Fibroblast of lung (primary cell): ENCODE results near the gene FNIP1. TPM values are rescaled to one million over a fixed set of nuclear protein-coding genes. Genes with fewer than 3 reads are reported as not detected.

ENCODE experiments used
- DNase-seq, 2 donors: peaks; one replicate each; pipeline versions ENCODE4 v3.0.0 to v3.0.0-alpha.2; 2010; ENCODE audit warnings: low read depth in 2 of 2
- H2AFZ ChIP-seq: 2 replicates; pipeline ENCODE4 v1.5.1; 2012; ENCODE audit warnings: low read length, control low read depth, inconsistent platforms
- H3K27ac ChIP-seq: 2 replicates; pipeline ENCODE4 v1.5.1; 2011; ENCODE audit warnings: low read length, control low read depth; ENCODE audit not compliant: insufficient read depth
- H3K27me3 ChIP-seq: 2 replicates; pipeline ENCODE4 v1.5.1; 2011; ENCODE audit warnings: mild to moderate bottlenecking, low read length; ENCODE audit not compliant: control insufficient read depth, insufficient read depth
- H3K36me3 ChIP-seq: 2 replicates; pipeline ENCODE4 v1.5.1; 2011; ENCODE audit warnings: low read length; ENCODE audit not compliant: control insufficient read depth, insufficient read depth
- H3K4me1 ChIP-seq: 2 replicates; pipeline ENCODE4 v1.5.1; 2011; ENCODE audit warnings: low read length; ENCODE audit not compliant: control insufficient read depth, insufficient read depth; ENCODE audit errors: extremely low read depth
- H3K4me2 ChIP-seq: 2 replicates; pipeline ENCODE4 v1.5.1; 2011; ENCODE audit warnings: low read length, control low read depth; ENCODE audit not compliant: insufficient read depth; ENCODE audit errors: extremely low read depth
- H3K4me3 ChIP-seq, 4 experiments: fragments of 200-600 bp in 1 of 4; sonication (generic) in 1 of 4; replicated peaks in 1 of 4; 2 replicates each; pipeline ENCODE4 v1.5.1; 2011 to 2016; ENCODE audit warnings: low read length in 4 of 4, low read depth in 3 of 4, mild to moderate bottlenecking in 3 of 4, control low read depth in 2 of 4, inconsistent platforms in 1 of 4, mixed read lengths in 1 of 4; ENCODE audit not compliant: insufficient read depth in 1 of 4; ENCODE audit errors: control extremely low read depth in 1 of 4
- H3K79me2 ChIP-seq: 2 replicates; pipeline ENCODE4 v1.5.1; 2012; ENCODE audit warnings: mild to moderate bottlenecking, low read length, inconsistent platforms; ENCODE audit not compliant: control insufficient read depth, insufficient read depth
- H3K9ac ChIP-seq: 2 replicates; pipeline ENCODE4 v1.5.1; 2011; ENCODE audit warnings: mild to moderate bottlenecking, low read length, control low read depth; ENCODE audit not compliant: insufficient read depth
- H3K9me3 ChIP-seq: 2 replicates; pipeline ENCODE4 v1.5.1; 2012; ENCODE audit warnings: low read depth, low read length; ENCODE audit not compliant: control insufficient read depth, insufficient read depth
- H4K20me1 ChIP-seq: 2 replicates; pipeline ENCODE4 v1.5.1; 2011; ENCODE audit warnings: low read length; ENCODE audit not compliant: control insufficient read depth, insufficient read depth; ENCODE audit errors: extremely low read depth
- EZH2 ChIP-seq: IDR thresholded peaks from 2 replicates; pipeline ENCODE4 v1.5.1; 2012; ENCODE audit warnings: low read length, control low read depth, mild to moderate bottlenecking; ENCODE audit errors: missing control alignments
- polyA plus RNA-seq, 2 donors: library from polyadenylated mRNA; depleted of rRNA in 1 of 2; stranded (reverse) in 1 of 2; unstranded in 1 of 2; fragments of >200 nt; gene quantifications; 2 replicates each; pipeline ENCODE4 v1.2.1, GENCODE V29; 2011 to 2012; ENCODE audit warnings: missing spikeins in 1 of 2
- total RNA-seq: library from RNA; depleted of rRNA; stranded (reverse); fragments of >200 nt; gene quantifications from 2 replicates; pipeline ENCODE4 v1.2.1, GENCODE V29; 2014
- TF ChIP-seq, protein P1 (sequence below), 2 donors: IDR thresholded peaks in 1 of 2; conservative IDR thresholded peaks in 1 of 2; 1 replicate in 1 of 2; 2 replicates in 1 of 2; pipeline ENCODE4 v1.5.1; 2011 to 2012; ENCODE audit warnings: low read length in 2 of 2, control low read depth in 1 of 2, inconsistent platforms in 1 of 2, low read depth in 1 of 2, mild to moderate bottlenecking in 1 of 2

The FNIP1 gene
- total and polyA plus RNA-seq, 2 donors (not counting 1 experiment from before 2014, with no cell fraction given), result 36.4 to 97.8 TPM

DNA sequence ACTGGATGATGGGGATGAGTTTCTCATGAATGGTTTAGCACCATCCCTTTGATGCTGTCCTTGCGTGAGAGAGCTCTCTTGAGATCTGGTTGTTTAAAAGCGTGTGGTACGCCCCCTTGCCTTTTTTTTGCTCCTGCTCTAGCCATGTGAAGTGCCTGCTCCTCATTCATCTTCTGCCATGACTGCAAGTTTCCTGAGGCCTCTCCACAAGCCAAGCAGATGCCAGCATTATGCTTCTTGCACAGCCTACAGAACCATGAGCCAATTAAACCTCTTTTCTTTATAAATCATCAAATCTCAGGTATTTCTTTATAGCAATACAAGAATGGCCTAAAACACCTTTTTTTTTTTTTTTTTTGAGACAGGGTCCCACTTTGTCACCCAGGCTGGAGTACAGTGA is 32.8 kb downstream of the FNIP1 start:
- no peak overlapping the region for H3K27ac ChIP-seq
- H2AFZ ChIP-seq, result no peak overlapping the region
- no peaks in the 10 kb centered on the region for H3K36me3 ChIP-seq
- TF ChIP-seq, protein P1, sequence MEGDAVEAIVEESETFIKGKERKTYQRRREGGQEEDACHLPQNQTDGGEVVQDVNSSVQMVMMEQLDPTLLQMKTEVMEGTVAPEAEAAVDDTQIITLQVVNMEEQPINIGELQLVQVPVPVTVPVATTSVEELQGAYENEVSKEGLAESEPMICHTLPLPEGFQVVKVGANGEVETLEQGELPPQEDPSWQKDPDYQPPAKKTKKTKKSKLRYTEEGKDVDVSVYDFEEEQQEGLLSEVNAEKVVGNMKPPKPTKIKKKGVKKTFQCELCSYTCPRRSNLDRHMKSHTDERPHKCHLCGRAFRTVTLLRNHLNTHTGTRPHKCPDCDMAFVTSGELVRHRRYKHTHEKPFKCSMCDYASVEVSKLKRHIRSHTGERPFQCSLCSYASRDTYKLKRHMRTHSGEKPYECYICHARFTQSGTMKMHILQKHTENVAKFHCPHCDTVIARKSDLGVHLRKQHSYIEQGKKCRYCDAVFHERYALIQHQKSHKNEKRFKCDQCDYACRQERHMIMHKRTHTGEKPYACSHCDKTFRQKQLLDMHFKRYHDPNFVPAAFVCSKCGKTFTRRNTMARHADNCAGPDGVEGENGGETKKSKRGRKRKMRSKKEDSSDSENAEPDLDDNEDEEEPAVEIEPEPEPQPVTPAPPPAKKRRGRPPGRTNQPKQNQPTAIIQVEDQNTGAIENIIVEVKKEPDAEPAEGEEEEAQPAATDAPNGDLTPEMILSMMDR (conservative IDR thresholded peaks at IDR 0.05 in 1 of 2, IDR thresholded peaks at IDR 0.05 in 1 of 2; ENCODE audit: low read depth in 1 of 2, low read length in 2 of 2), result no peak
- TF ChIP-seq EZH2, result no peak
- H3K79me2 ChIP-seq, result peaks cover 98% of the 10 kb centered on the region
- no peaks in the 10 kb centered on the region for H3K27me3 ChIP-seq
- no peak overlapping the region for H3K4me2 ChIP-seq
- H3K9ac ChIP-seq, result no peak overlapping the region
- H4K20me1 ChIP-seq, result peaks cover 6% of the 10 kb centered on the region
- no peak for DNase-seq
- no peak overlapping the region for H3K4me3 ChIP-seq
- no peaks in the 10 kb centered on the region for H3K9me3 ChIP-seq
- H3K4me1 ChIP-seq, result no peaks in the 10 kb centered on the region

DNA sequence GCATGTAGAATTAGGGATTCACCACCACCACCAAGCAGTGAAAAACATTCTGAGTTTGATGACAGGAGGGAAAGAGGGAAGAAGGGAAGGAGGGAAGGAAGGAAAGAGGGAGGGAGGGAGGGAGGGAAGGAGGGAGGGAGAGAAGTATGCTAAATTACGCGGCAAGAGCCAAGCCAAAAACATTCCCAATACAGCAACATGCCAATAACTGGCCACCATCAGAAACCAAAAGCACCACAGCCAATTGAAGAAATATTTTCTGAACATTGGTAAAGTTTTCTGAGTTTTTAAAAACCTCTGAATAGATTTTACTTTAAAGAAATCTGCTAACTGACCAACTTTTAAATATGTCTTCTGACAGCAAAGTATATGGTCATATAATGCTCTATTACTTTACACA is 36.0 kb downstream of the FNIP1 start:
- Histone ChIP-seq H2AFZ (no peak overlapping the region), H3K79me2 (peaks cover 100% of the 10 kb centered on the region), H3K4me2 (no peak overlapping the region), H3K27ac (no peak overlapping the region), H3K9ac (no peak overlapping the region), H3K27me3 (no peaks in the 10 kb centered on the region), H3K4me3 (no peak overlapping the region), H3K9me3 (no peaks in the 10 kb centered on the region), H3K36me3 (no peaks in the 10 kb centered on the region), H3K4me1 (peaks cover 5% of the 10 kb centered on the region), H4K20me1 (peaks cover 6% of the 10 kb centered on the region)
- TF ChIP-seq EZH2, result no peak
- TF ChIP-seq, protein P1 (conservative IDR thresholded peaks at IDR 0.05 in 1 of 2, IDR thresholded peaks at IDR 0.05 in 1 of 2; ENCODE audit: low read depth in 1 of 2, low read length in 2 of 2), result no peak
- no peak for DNase-seq

DNA sequence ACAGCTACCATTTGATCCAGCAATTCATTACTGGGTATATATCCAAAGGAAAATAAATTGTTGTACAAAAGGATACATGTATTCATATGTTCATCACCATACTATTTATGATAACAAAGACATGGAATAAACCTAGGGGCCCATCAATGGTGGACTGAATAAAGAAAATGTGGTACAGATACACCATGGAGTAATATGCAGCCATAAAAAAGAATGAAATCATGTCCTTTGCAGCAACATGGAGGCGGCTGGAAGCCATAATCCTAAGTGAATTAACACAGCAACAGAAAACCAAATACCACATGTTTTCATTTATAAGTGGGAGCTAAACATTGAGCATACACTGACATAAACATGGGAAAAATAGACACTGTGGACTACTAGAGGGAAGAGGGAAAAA is 37.1 kb downstream of the FNIP1 start:
- Histone ChIP-seq H4K20me1 (peaks cover 6% of the 10 kb centered on the region), H2AFZ (no peak overlapping the region), H3K36me3 (no peaks in the 10 kb centered on the region), H3K27me3 (no peaks in the 10 kb centered on the region), H3K4me3 (no peak overlapping the region), H3K9ac (no peak overlapping the region), H3K79me2 (peaks cover 100% of the 10 kb centered on the region), H3K9me3 (no peaks in the 10 kb centered on the region), H3K27ac (no peak overlapping the region), H3K4me2 (no peak overlapping the region), H3K4me1 (peaks cover 5% of the 10 kb centered on the region)
- no peak for TF ChIP-seq EZH2
- TF ChIP-seq, protein P1 (conservative IDR thresholded peaks at IDR 0.05 in 1 of 2, IDR thresholded peaks at IDR 0.05 in 1 of 2; ENCODE audit: low read depth in 1 of 2, low read length in 2 of 2), result no peak
- no peak for DNase-seq
